ENCODE results near the gene IZUMO1. TPM values are rescaled to one million over a fixed set of nuclear protein-coding genes. Genes with fewer than 3 reads are reported as not detected.
A peak's percentile ranks its signal among the peaks of the same experiment; 100 is the strongest.

The IZUMO1 gene
- total and polyA plus RNA-seq, 2 of the 13 experiments (the other 11 are each of a cell fraction or from before 2014, with no cell fraction given) = 0.07 to 0.22 TPM

- TF ChIP-seq ARID4A (CRISPR knock-in tag; IDR thresholded peaks at IDR 0.05; ENCODE audit: borderline replicate concordance) (peak; percentile 27; the same call in 1 of the 2 replicates), CERS6 (CRISPR knock-in tag; IDR thresholded peaks at IDR 0.05) (no peak), POGZ (CRISPR knock-in tag; IDR thresholded peaks at IDR 0.05) (no peak), CENPBD1 (CRISPR knock-in tag; IDR thresholded peaks at IDR 0.05; ENCODE audit: borderline replicate concordance, low read depth) (no peak), NONO (IDR thresholded peaks at IDR 0.05) (no peak), NONO (CRISPR knock-in tag; conservative IDR thresholded peaks at IDR 0.05) (0 out of 2 replicates have a peak, but pooled peaks have one; percentile 67), ZNF501 (CRISPR knock-in tag; IDR thresholded peaks at IDR 0.05) (no peak; the same call in 1 of the 2 replicates), ZNF7 (CRISPR knock-in tag; IDR thresholded peaks at IDR 0.05) (no peak), GMEB1 (CRISPR knock-in tag; IDR thresholded peaks at IDR 0.05; ENCODE audit: borderline replicate concordance) (peak; percentile 49; the same call in 1 of the 2 replicates), ZNF746 (CRISPR knock-in tag; IDR thresholded peaks at IDR 0.05) (peak; percentile 86), SPEN (CRISPR knock-in tag; IDR thresholded peaks at IDR 0.05; ENCODE audit: low read depth) (peak; percentile 42), SMC3 (IDR thresholded peaks at IDR 0.05; ENCODE audit: low read length) (no peak), ZNF670 (CRISPR knock-in tag; IDR thresholded peaks at IDR 0.05; ENCODE audit: borderline replicate concordance) (0 out of 2 replicates have a peak, but pooled peaks have one; percentile 47), ZNF350 (CRISPR knock-in tag; IDR thresholded peaks at IDR 0.05; ENCODE audit: borderline replicate concordance, low read depth) (peak; percentile 79), NR2F1 (CRISPR knock-in tag; IDR thresholded peaks at IDR 0.05) (peak in 1 of 2 experiments; percentile 82; a peak in 3 of 4 replicates), ZNF512B (CRISPR knock-in tag; IDR thresholded peaks at IDR 0.05; ENCODE audit: borderline replicate concordance) (no peak)
These were observed 27.9 kb downstream of the IZUMO1 start (continued) for GRCh38 chr19:48718711-48719231.

Data from HepG2 (cell line).